Suprapubic skin (tissue), 4 donors: ENCODE results near the gene FILIP1L. TPM values are rescaled to one million over a fixed set of nuclear protein-coding genes. Genes with fewer than 3 reads are reported as not detected.

ENCODE experiments used
- DNase-seq, 2 donors: peaks; one replicate each; pipeline ENCODE4 v3.0.0-alpha.2; 2019; ENCODE audit warnings: low spot score in 2 of 2
- H3K27ac ChIP-seq: fragments of 200-600 bp; sonication (generic); one replicate; pipeline ENCODE4 v1.5.1; 2019
- H3K27me3 ChIP-seq: fragments of 200-600 bp; sonication (generic); one replicate; pipeline ENCODE4 v1.5.1; 2019
- H3K36me3 ChIP-seq: fragments of 200-600 bp; sonication (generic); one replicate; pipeline ENCODE4 v1.5.1; 2019
- H3K4me1 ChIP-seq: fragments of 200-600 bp; sonication (generic); one replicate; pipeline ENCODE4 v1.5.1; 2019
- H3K4me3 ChIP-seq: fragments of 200-600 bp; sonication (generic); one replicate; pipeline ENCODE4 v1.5.1; 2019; ENCODE audit warnings: mild to moderate bottlenecking
- H3K9me3 ChIP-seq: fragments of 200-600 bp; sonication (generic); one replicate; pipeline ENCODE4 v1.5.1; 2019
- CTCF ChIP-seq, 2 donors: fragments of 200-600 bp in 1 of 2; fragments of 450-650 bp in 1 of 2; sonication (generic) in 1 of 2; IDR thresholded peaks; one replicate each; pipeline ENCODE4 v1.5.1; 2016 to 2019; ENCODE audit warnings: antibody characterized with exemption in 2 of 2, mild to moderate bottlenecking in 1 of 2, moderate library complexity in 1 of 2
- EP300 ChIP-seq: sonication (generic); formaldehyde crosslinking; IDR thresholded peaks from one replicate; pipeline ENCODE4 v1.6.1; 2017; ENCODE audit warnings: antibody characterized with exemption
- POLR2A ChIP-seq, 2 donors: fragments of 450-650 bp; IDR thresholded peaks; one replicate each; pipeline ENCODE4 v1.6.1; 2017; ENCODE audit warnings: antibody characterized with exemption in 2 of 2, mild to moderate bottlenecking in 2 of 2, moderate library complexity in 2 of 2
- POLR2AphosphoS5 ChIP-seq, 3 donors: sonication (generic); formaldehyde crosslinking; IDR thresholded peaks; one replicate each; pipeline ENCODE4 v1.6.1; 2017; ENCODE audit warnings: antibody characterized with exemption in 3 of 3
- WGBS: methylation state at CpG from one replicate; pipeline ENCODE4 v1.1.5; 2018; 5-methylcytosine and 5-hydroxymethylcytosine counted together
- total RNA-seq, 4 donors: library from RNA; depleted of rRNA; stranded (reverse); fragments of >200 nt; gene quantifications; one replicate each; pipeline ENCODE4 v1.1.0, GENCODE V29; 2016

FILIP1L gene
- total RNA-seq, 4 donors from 2014 or later = 14.0 to 19.9 (median 15.9) TPM

- DNase-seq = no peak
- Histone ChIP-seq H3K4me3 (no peak overlapping the region), H3K4me1 (peaks cover 38% of the 10 kb centered on the region), H3K27ac (no peak overlapping the region), H3K36me3 (peaks cover 10% of the 10 kb centered on the region), H3K27me3 (no peaks in the 10 kb centered on the region), H3K9me3 (no peaks in the 10 kb centered on the region)
- WGBS = 94% methylated on average over 2 of the region's 2 CpGs
- no peak for TF ChIP-seq EP300
- TF ChIP-seq POLR2A (IDR thresholded peaks at IDR 0.05) = no peak
- TF ChIP-seq CTCF (IDR thresholded peaks at IDR 0.05) = no peak
- TF ChIP-seq POLR2AphosphoS5 (IDR thresholded peaks at IDR 0.05) = no peak
These were observed 250.0 kb downstream of the FILIP1L start for GRCh38 chr3:99864289-99864688.

GRCh38 chr3:99863588-99863987, 250.7 kb downstream of the FILIP1L start:
- Histone ChIP-seq H3K27me3 (no peaks in the 10 kb centered on the region), H3K4me1 (peaks cover 32% of the 10 kb centered on the region), H3K9me3 (no peaks in the 10 kb centered on the region), H3K4me3 (no peak overlapping the region), H3K27ac (no peak overlapping the region), H3K36me3 (peaks cover 10% of the 10 kb centered on the region)
- 85% methylated on average over 2 of the region's 2 CpGs for WGBS
- no peak for DNase-seq
- TF ChIP-seq POLR2AphosphoS5 (IDR thresholded peaks at IDR 0.05) = no peak
- no peak for TF ChIP-seq EP300
- TF ChIP-seq POLR2A (IDR thresholded peaks at IDR 0.05) = no peak
- TF ChIP-seq CTCF (IDR thresholded peaks at IDR 0.05) = no peak

GRCh38 chr3:99863002-99863401, 251.3 kb downstream of the FILIP1L start:
- H3K9me3 ChIP-seq = no peaks in the 10 kb centered on the region
- no peak overlapping the region for H3K4me3 ChIP-seq
- no peaks in the 10 kb centered on the region for H3K27me3 ChIP-seq
- H3K27ac ChIP-seq = no peak overlapping the region
- TF ChIP-seq POLR2A (IDR thresholded peaks at IDR 0.05) (no peak), CTCF (IDR thresholded peaks at IDR 0.05) (no peak), POLR2AphosphoS5 (IDR thresholded peaks at IDR 0.05) (no peak), EP300 (no peak)
- 94% methylated on average over 6 of the region's 6 CpGs for WGBS
- peaks cover 10% of the 10 kb centered on the region for H3K36me3 ChIP-seq
- H3K4me1 ChIP-seq = peaks cover 31% of the 10 kb centered on the region
- no peak for DNase-seq

GRCh38 chr3:99862208-99862607, 252.1 kb downstream of the FILIP1L start:
- H3K4me3 ChIP-seq = no peak overlapping the region
- no peaks in the 10 kb centered on the region for H3K27me3 ChIP-seq
- DNase-seq = no peak
- 83% methylated on average over 2 of the region's 2 CpGs for whole genome bisulfite sequencing
- H3K9me3 ChIP-seq = no peaks in the 10 kb centered on the region
- peaks cover 10% of the 10 kb centered on the region for H3K36me3 ChIP-seq
- H3K4me1 ChIP-seq = peaks cover 28% of the 10 kb centered on the region
- TF ChIP-seq POLR2AphosphoS5 (IDR thresholded peaks at IDR 0.05) (no peak), EP300 (no peak)
- H3K27ac ChIP-seq = no peak overlapping the region

GRCh38 chr3:99861216-99861615, 253.1 kb downstream of the FILIP1L start:
- no peak overlapping the region for H3K4me3 ChIP-seq
- 96% methylated on average over 1 of the region's 1 CpG for WGBS
- peak overlapping the region; percentile 1 for H3K27ac ChIP-seq
- H3K4me1 ChIP-seq = peaks cover 18% of the 10 kb centered on the region
- TF ChIP-seq CTCF (IDR thresholded peaks at IDR 0.05) (no peak), EP300 (no peak), POLR2A (IDR thresholded peaks at IDR 0.05) (no peak), POLR2AphosphoS5 (IDR thresholded peaks at IDR 0.05) (no peak)
- H3K9me3 ChIP-seq = no peaks in the 10 kb centered on the region
- no peak for DNase-seq
- peaks cover 10% of the 10 kb centered on the region for H3K36me3 ChIP-seq
- no peaks in the 10 kb centered on the region for H3K27me3 ChIP-seq

- Histone ChIP-seq H3K9me3 (no peaks in the 10 kb centered on the region), H3K27me3 (no peaks in the 10 kb centered on the region), H3K4me1 (peaks cover 13% of the 10 kb centered on the region), H3K4me3 (no peak overlapping the region), H3K36me3 (peaks cover 10% of the 10 kb centered on the region), H3K27ac (peak overlapping the region; percentile 39)
- TF ChIP-seq POLR2A (IDR thresholded peaks at IDR 0.05) (no peak), POLR2AphosphoS5 (IDR thresholded peaks at IDR 0.05) (no peak), CTCF (IDR thresholded peaks at IDR 0.05) (no peak), EP300 (no peak)
- DNase-seq = no peak
- WGBS = 26% methylated on average over 1 of the region's 1 CpG
These were observed 254.5 kb downstream of the FILIP1L start for GRCh38 chr3:99859825-99860224.
